ENCODE data around the gene SSBP3. TPM values are rescaled to one million over a fixed set of nuclear protein-coding genes. Genes with fewer than 3 reads are reported as not detected.

SSBP3 gene
- polyA plus RNA-seq, 4 donors = 117 to 130 (median 126) TPM

DNA sequence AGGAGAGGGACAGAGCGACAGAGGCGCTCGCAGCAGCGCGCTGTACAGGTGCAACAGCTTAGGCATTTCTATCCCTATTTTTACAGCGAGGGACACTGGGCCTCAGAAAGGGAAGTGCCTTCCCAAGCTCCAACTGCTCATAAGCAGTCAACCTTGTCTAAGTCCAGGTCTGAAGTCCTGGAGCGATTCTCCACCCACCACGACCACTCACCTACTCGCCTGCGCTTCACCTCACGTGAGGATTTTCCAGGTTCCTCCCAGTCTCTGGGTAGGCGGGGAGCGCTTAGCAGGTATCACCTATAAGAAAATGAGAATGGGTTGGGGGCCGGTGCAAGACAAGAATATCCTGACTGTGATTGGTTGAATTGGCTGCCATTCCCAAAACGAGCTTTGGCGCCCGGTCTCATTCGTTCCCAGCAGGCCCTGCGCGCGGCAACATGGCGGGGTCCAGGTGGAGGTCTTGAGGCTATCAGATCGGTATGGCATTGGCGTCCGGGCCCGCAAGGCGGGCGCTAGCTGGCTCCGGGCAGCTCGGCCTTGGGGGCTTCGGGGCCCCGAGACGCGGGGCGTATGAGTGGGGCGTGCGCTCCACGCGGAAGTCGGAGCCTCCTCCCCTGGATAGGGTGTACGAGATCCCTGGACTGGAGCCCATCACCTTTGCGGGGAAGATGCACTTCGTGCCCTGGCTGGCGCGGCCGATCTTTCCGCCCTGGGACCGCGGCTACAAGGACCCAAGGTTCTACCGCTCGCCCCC is 206.3 kb downstream of the SSBP3 start, which contains the start of the genes CYB5RL and MRPL37:
TSS of gene CYB5RL (minus strand) at position 266 of the 754 bp plus-strand sequence. CDS start 4,414 bp downstream, outside the sequence.
TSS of gene MRPL37 (plus strand) at position 403 of the 754 bp plus-strand sequence. CDS start at position 480, 77 bp downstream.
- DNase-seq (ENCODE audit: low read depth in 4 of 4, low spot score in 3 of 4) = peak; percentile 93 to 97 (median 94)

DNA sequence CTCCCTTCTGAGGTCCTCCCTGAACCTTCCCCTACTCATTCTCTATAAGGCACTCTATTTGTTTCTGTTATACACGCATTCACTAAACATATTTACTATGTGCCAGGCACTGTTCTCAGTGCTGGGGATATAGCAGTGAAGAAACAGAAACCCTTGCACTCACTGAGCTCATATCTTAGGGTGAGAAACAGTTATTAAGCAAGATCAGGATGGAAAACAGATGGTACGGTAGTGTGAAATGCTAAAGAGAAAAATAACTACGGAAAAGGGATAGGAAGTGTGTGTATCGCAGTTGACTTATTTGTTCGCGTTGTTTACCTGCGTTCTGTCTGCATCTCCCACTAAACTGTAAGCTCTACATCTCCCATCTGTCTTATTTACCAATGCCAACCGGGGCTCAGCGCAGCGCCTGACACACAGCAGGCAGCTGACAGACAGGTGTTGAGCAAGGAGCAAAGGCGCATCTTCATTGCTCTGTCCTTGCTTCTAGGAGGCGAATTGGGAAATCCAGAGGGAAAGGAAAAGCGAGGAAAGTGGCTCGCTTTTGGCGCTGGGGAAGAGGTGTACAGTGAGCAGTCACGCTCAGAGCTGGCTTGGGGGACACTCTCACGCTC is 206.9 kb downstream of the SSBP3 start:
- no peak for DNase-seq (ENCODE audit: low read depth in 4 of 4, low spot score in 3 of 4)

GRCh38 chr1:54193453-54193852 is 212.7 kb downstream of the SSBP3 start:
- no peak for DNase-seq (ENCODE audit: low read depth in 4 of 4, low spot score in 3 of 4)

- no peak for DNase-seq (ENCODE audit: low read depth in 4 of 4, low spot score in 3 of 4)
Measured at GRCh38 chr1:54191525-54191924, 214.7 kb downstream of the SSBP3 start.

DNA sequence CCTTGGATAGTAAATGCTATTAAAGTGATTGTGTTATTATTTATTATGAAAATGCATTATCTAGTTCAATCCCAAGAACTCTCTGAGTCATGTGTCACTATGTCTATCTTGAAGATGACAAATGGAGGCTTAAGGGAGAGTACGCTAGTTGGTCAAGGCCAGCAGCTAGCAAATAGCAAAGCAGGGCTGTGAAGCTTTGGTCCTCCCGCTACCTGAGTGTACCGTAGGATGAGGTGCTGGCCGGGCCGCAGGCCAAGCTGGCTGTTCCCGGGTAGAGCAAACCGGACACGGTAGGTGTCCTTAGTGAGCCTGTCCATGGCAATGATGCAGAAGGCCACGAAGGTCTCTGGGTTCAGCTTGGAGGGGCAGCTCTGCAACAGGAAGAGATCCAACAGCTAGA is 215.7 kb downstream of the SSBP3 start:
- DNase-seq (ENCODE audit: low read depth in 4 of 4, low spot score in 3 of 4) = no peak

DNA sequence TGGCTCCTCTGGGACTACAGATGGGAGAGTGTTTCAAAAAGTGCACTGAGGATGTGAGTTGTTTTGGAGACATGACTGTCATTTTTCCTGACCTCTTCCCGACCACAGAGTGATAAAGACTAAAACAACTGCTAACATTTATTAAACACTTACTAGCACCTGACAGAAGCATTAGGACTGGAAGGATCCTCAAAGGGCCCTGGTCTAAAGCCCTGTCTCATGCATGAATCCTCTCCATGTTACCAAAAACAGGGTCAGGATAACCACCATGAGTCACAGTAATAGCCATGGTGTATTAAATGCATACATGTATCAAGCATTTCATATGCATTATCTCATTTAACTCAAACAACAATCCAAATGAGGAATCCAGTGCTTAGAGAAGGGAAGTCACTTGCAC is 217.9 kb downstream of the SSBP3 start:
- no peak for DNase-seq (ENCODE audit: low read depth in 4 of 4, low spot score in 3 of 4)

DNA sequence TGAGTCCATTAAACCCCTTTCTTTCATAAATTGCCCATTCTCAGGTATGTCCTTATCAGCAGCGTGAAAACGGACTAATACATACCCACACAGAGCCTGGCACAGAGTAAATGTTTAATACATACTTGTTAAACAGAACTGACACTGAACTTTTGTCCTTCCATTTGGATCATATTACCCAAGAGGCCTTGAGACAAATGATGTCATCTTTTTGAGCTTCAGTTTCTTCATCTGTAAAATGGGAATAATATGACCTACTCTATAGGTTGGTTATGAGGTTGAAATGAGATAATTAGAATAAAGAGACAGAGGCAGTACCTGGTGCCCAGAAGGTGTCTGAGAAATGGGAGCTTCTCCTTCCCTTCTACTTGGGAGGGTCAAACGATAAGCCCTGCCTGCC is 220.1 kb downstream of the SSBP3 start:
- DNase-seq (ENCODE audit: low read depth in 4 of 4, low spot score in 3 of 4) = no peak

DNA sequence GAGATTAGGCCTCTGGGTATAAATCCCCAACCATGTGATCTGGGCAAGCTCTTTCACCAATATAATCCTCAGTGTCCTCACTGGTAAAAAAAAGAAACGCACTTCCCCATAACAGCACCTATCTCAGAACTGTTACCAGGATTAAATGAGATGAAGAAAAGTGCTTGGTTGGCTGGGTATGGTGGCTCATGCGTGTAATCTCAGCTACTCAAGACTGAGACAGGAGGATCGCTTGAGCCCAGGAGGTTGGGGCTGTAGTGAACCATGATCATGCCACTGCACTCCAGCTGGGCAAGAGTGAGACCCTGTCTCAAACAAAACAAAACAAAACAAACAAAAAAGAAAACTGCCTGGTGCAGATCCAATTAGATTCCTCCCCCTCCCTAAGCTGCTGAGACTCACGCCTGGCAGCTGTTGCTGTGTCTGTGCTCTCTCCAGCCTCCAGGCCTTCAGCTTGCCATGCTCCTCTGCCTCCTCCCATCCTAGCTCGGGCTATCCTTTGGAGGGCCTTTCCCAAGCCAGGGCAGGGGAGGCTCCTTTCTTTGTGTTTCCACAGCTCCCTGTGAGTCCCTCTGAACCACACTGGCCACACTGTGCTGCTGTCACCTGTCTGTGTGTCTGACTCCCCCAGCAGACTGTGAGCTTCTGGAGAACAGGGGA is 225.4 kb downstream of the SSBP3 start:
- DNase-seq (ENCODE audit: low read depth in 4 of 4, low spot score in 3 of 4) = no peak

- DNase-seq (ENCODE audit: low read depth in 4 of 4, low spot score in 3 of 4) = no peak
Measured at GRCh38 chr1:54178296-54179070, 227.7 kb downstream of the SSBP3 start.

- no peak for DNase-seq (ENCODE audit: low read depth in 4 of 4, low spot score in 3 of 4)
Measured at GRCh38 chr1:54177726-54178125, 228.5 kb downstream of the SSBP3 start.

DNA sequence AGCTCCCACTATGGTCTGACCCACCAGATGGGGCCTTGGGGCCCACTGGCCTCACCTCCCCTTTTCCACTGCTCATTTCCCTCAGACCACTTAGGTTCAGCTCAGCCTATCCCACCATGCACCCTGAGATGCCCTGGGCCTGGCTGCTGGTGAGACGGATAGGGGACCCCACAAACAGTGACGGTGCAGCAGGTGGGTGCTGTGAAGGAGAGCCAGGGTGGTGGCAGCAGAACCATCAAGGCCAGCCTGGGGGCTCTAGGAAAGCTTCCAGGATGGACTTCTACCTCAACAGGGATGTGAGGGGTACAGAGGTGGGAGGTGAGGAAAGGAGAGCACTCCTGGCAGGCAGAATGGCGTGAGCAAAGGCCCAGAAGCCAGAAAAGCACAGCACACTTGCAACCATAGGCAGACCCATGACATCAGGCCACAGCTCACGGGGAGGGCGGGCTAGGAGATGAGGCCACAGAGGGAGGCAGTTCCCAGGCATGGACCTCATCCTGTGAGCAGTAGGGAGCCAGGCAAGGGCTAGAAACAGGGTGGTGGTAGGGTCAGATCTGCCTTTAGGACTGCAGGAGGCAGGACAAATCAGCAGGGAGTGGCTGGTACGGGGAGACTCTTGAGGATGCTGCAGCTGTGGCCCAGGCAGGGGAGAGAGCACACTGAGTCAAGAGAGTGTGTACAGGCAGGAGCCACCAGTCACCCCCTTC is 229.4 kb downstream of the SSBP3 start:
- DNase-seq (ENCODE audit: low read depth in 4 of 4, low spot score in 3 of 4) = no peak

Other genes with a start within 250 kb of the SSBP3 start
- 1 to 10 TPM; 6.9 to 8.1 (median 7.7) TPM for gene CYB5RL, start 206.4 kb downstream of the SSBP3 start, polyA plus RNA-seq (ENCODE audit: insufficient read length in 4 of 4)
- gene MRPL37, start 206.2 kb downstream of the SSBP3 start, polyA plus RNA-seq (ENCODE audit: insufficient read length in 4 of 4) = 10 to 100 TPM; 54.6 to 83.2 (median 76.4) TPM
- 10 to 100 TPM in 2 of 4 donors, 1 to 10 TPM in 2; 2.9 to 14.4 (median 10.8) TPM for gene ACOT11, start 141.8 kb upstream of the SSBP3 start, polyA plus RNA-seq (ENCODE audit: insufficient read length in 4 of 4)
- gene FAM151A, start 217.1 kb upstream of the SSBP3 start, polyA plus RNA-seq (ENCODE audit: insufficient read length in 4 of 4) = 10 to 100 TPM in 3 of 4 donors, under 1 TPM in 1; 0.91 to 35.5 (median 21.3) TPM
- gene MROH7, start 235.4 kb upstream of the SSBP3 start, polyA plus RNA-seq (ENCODE audit: insufficient read length in 4 of 4) = 10 to 100 TPM in 1 of 4 donors, 1 to 10 TPM in 3; 1.9 to 13.4 (median 5.0) TPM

All from left renal pelvis (tissue), 4 donors.